HepG2 (cell line): ENCODE measurements around the gene LIME1. TPM values are rescaled to one million over a fixed set of nuclear protein-coding genes. Genes with fewer than 3 reads are reported as not detected.

ENCODE experiments used
- ARNTL ChIP-seq: sonication (generic); formaldehyde crosslinking; IDR thresholded peaks from 2 replicates; pipeline ENCODE4 v1.4.0; 2020; ENCODE audit warnings: mild to moderate bottlenecking, missing genetic modification reagents
- FOXK2 ChIP-seq: fragments of 450-650 bp; IDR thresholded peaks from 2 replicates; pipeline ENCODE4 v1.6.1; 2016
- FOXP1 ChIP-seq, 2 experiments: fragments of 450-650 bp in 1 of 2; IDR thresholded peaks; 2 replicates each; pipeline ENCODE4 v1.6.1; 2017 to 2018; ENCODE audit warnings: antibody characterized with exemption in 1 of 2
- JUNB ChIP-seq: sonication (generic); formaldehyde crosslinking; IDR thresholded peaks from 2 replicates; pipeline ENCODE4 v1.8.0; 2022; ENCODE audit warnings: missing genetic modification reagents, mild to moderate bottlenecking, borderline replicate concordance
- MED8 ChIP-seq: sonication (generic); formaldehyde crosslinking; IDR thresholded peaks from 2 replicates; pipeline ENCODE4 v1.8.1; 2023; ENCODE audit warnings: mild to moderate bottlenecking, missing genetic modification reagents; ENCODE audit not compliant: insufficient replicate concordance
- MLX ChIP-seq: IDR thresholded peaks from 2 replicates; pipeline ENCODE4 v1.6.1; 2016
- PAWR ChIP-seq: sonication (generic); formaldehyde crosslinking; IDR thresholded peaks from 2 replicates; pipeline ENCODE4 v1.4.0; 2020; ENCODE audit warnings: missing genetic modification reagents, mild to moderate bottlenecking, borderline replicate concordance
- PRDM10 ChIP-seq: sonication (generic); formaldehyde crosslinking; IDR thresholded peaks from 2 replicates; pipeline ENCODE4 v1.4.0; 2020; ENCODE audit warnings: low read depth, missing genetic modification reagents
- REPIN1 ChIP-seq: sonication (generic); formaldehyde crosslinking; IDR thresholded peaks from 2 replicates; pipeline ENCODE4 v1.8.0; 2022; ENCODE audit warnings: missing genetic modification reagents, low read depth, mild to moderate bottlenecking, borderline replicate concordance
- SP4 ChIP-seq: sonication (generic); formaldehyde crosslinking; IDR thresholded peaks from 2 replicates; pipeline ENCODE4 v1.8.1; 2023; ENCODE audit warnings: mild to moderate bottlenecking, missing genetic modification reagents
- STAT5B ChIP-seq: sonication (generic); formaldehyde crosslinking; IDR thresholded peaks from 2 replicates; pipeline ENCODE4 v1.4.0; 2020; ENCODE audit warnings: missing genetic modification reagents
- TEF ChIP-seq: sonication (generic); formaldehyde crosslinking; IDR thresholded peaks from 2 replicates; pipeline ENCODE4 v1.5.0; 2020; ENCODE audit warnings: missing genetic modification reagents
- THRA ChIP-seq: sonication (generic); formaldehyde crosslinking; IDR thresholded peaks from 2 replicates; pipeline ENCODE4 v1.4.0; 2020; ENCODE audit warnings: missing genetic modification reagents, borderline replicate concordance
- ZMYM2 ChIP-seq: sonication (generic); formaldehyde crosslinking; IDR thresholded peaks from 2 replicates; pipeline ENCODE4 v1.8.0; 2022; ENCODE audit warnings: mild to moderate bottlenecking, missing genetic modification reagents
- ZNF503 ChIP-seq: sonication (generic); formaldehyde crosslinking; IDR thresholded peaks from 2 replicates; pipeline ENCODE4 v1.4.0; 2020; ENCODE audit warnings: missing genetic modification reagents
- ZNF530 ChIP-seq: sonication (generic); formaldehyde crosslinking; IDR thresholded peaks from 2 replicates; pipeline ENCODE4 v1.5.0; 2020; ENCODE audit warnings: low read depth, mild to moderate bottlenecking, missing genetic modification reagents
- ZNF672 ChIP-seq: sonication (generic); formaldehyde crosslinking; IDR thresholded peaks from 2 replicates; pipeline ENCODE4 v1.8.1; 2022; ENCODE audit warnings: missing genetic modification reagents
- ZZZ3 ChIP-seq: sonication (generic); formaldehyde crosslinking; IDR thresholded peaks from 2 replicates; pipeline ENCODE4 v1.4.0; 2020; ENCODE audit warnings: missing genetic modification reagents, mild to moderate bottlenecking, borderline replicate concordance
- polyA plus RNA-seq, 8 experiments: library from polyadenylated mRNA; depleted of rRNA in 3 of 8; stranded (reverse) in 7 of 8; unstranded in 1 of 8; fragments of >200 nt; fragmentation: Illumina TruSeq in 4 of 8; extraction: Trizol in 4 of 8; gene quantifications; 2 replicates each; pipeline versions ENCODE4 v1.2.1 to v1.2.3, GENCODE V29; 2011 to 2016; ENCODE audit warnings: low read depth in 4 of 8, missing spikeins in 1 of 8, mixed read lengths in 1 of 8; ENCODE audit not compliant: insufficient read depth in 1 of 8
- total RNA-seq, 5 experiments: library from RNA; depleted of rRNA; stranded (reverse); fragments of >200 nt; fragmentation: Illumina TruSeq; extraction: Trizol; gene quantifications; 2 replicates each; pipeline ENCODE4 v1.2.3, GENCODE V29; 2016; ENCODE audit warnings: low read depth in 1 of 5

Gene LIME1
- total and polyA plus RNA-seq, 2 of the 13 experiments (the other 11 are each of a cell fraction or from before 2014, with no cell fraction given) = 13.0 to 61.5 TPM

GRCh38 chr20:63744574-63745423 lies 8.3 kb downstream of the LIME1 start (continued):
- TF ChIP-seq ZMYM2 (CRISPR knock-in tag) = no peak
- TF ChIP-seq TEF (CRISPR knock-in tag) = no peak
- TF ChIP-seq ZNF503 = no peak; the same call in 1 of the 2 replicates
- peak; percentile 78; the same call in 1 of the 2 replicates for TF ChIP-seq PAWR
- no peak for TF ChIP-seq PRDM10 (CRISPR knock-in tag)
- no peak; the same call in 1 of the 2 replicates for TF ChIP-seq THRA (CRISPR knock-in tag)
- TF ChIP-seq ZZZ3 (CRISPR knock-in tag) = no peak
- no peak for TF ChIP-seq SP4 (CRISPR knock-in tag)
- TF ChIP-seq ZNF530 (CRISPR knock-in tag) = no peak
- TF ChIP-seq REPIN1 (CRISPR knock-in tag) = peak; percentile 76; the same call in 1 of the 2 replicates
- peak; percentile 64; the same call in 1 of the 2 replicates for TF ChIP-seq ARNTL (CRISPR knock-in tag)
- TF ChIP-seq FOXK2 = no peak
- no peak for TF ChIP-seq ZNF672
- TF ChIP-seq STAT5B (CRISPR knock-in tag) = no peak
- no peak for TF ChIP-seq MED8
- TF ChIP-seq FOXP1 (IDR thresholded peaks at IDR 0.05) = no peak
- TF ChIP-seq FOXP1 (CRISPR knock-in tag; IDR thresholded peaks at IDR 0.05) = no peak
- no peak for TF ChIP-seq MLX
- TF ChIP-seq JUNB (CRISPR knock-in tag) = no peak
